K562 (cell line): ENCODE data around the gene B4GALNT4. TPM values are rescaled to one million over a fixed set of nuclear protein-coding genes. Genes with fewer than 3 reads are reported as not detected.

Experiments used
- CBX3 ChIP-seq, 2 experiments: IDR thresholded peaks; 1 replicate in 1 of 2; 2 replicates in 1 of 2; pipeline ENCODE4 v1.6.1; 2012; ENCODE audit warnings: inconsistent platforms in 2 of 2, low read length in 2 of 2, borderline replicate concordance in 1 of 2, control low read depth in 1 of 2
- CREBBP ChIP-seq: IDR thresholded peaks from one replicate; pipeline ENCODE4 v1.6.1; 2012; ENCODE audit warnings: low read depth, mild to moderate bottlenecking, control low read depth, inconsistent platforms, low read length
- CREM ChIP-seq: IDR thresholded peaks from 2 replicates; pipeline ENCODE4 v1.6.1; 2014; ENCODE audit warnings: antibody characterized with exemption, low read depth
- HMBOX1 ChIP-seq: sonication (generic); IDR thresholded peaks from 2 replicates; pipeline ENCODE4 v1.6.1; 2016
- KLF6 ChIP-seq: fragments of 250-450 bp; sonication (Bioruptor Pico); IDR thresholded peaks from 2 replicates; pipeline ENCODE4 v1.4.0; 2020; ENCODE audit warnings: mild to moderate bottlenecking, moderate library complexity, borderline replicate concordance
- PHF8 ChIP-seq: fragments of 200-600 bp; sonication (generic); IDR thresholded peaks from 2 replicates; pipeline ENCODE4 v1.6.1; 2012; ENCODE audit warnings: mixed run types, mild to moderate bottlenecking, inconsistent platforms, low read length, moderate library complexity, borderline replicate concordance
- POLR2AphosphoS5 ChIP-seq: IDR thresholded peaks from 2 replicates; pipeline ENCODE4 v1.6.1; 2011; ENCODE audit warnings: mild to moderate bottlenecking, low read depth, low read length, moderate library complexity; ENCODE audit not compliant: control insufficient read depth, insufficient read depth
- PRDM10 ChIP-seq: fragments of 450-650 bp; IDR thresholded peaks from 2 replicates; pipeline ENCODE4 v1.6.1; 2018; ENCODE audit not compliant: partially characterized antibody
- RAD51 ChIP-seq: fragments of 450-650 bp; IDR thresholded peaks from 2 replicates; pipeline ENCODE4 v1.7.1; 2016; ENCODE audit warnings: low read depth, mild to moderate bottlenecking, borderline replicate concordance
- SMAD3 ChIP-seq: fragments of 450-650 bp; formaldehyde crosslinking; conservative IDR thresholded peaks from 2 replicates; pipeline ENCODE4 v1.4.0; 2020; ENCODE audit warnings: mild to moderate bottlenecking
- SMAD4 ChIP-seq: fragments of 250-450 bp; sonication (Bioruptor Pico); conservative IDR thresholded peaks from 2 replicates; pipeline ENCODE4 v1.8.0; 2021; ENCODE audit warnings: inconsistent platforms, mild to moderate bottlenecking, moderate library complexity
- TBP ChIP-seq: optimal IDR thresholded peaks from 2 replicates; pipeline ENCODE3; 2011; ENCODE audit warnings: low read depth, low read length, improper control_type of control experiment
- ZBTB33 ChIP-seq: sonication (generic); formaldehyde crosslinking; IDR thresholded peaks from 2 replicates; pipeline ENCODE4 v1.8.1; 2023; ENCODE audit warnings: mild to moderate bottlenecking, missing genetic modification reagents
- ZBTB7A ChIP-seq: IDR thresholded peaks from 2 replicates; pipeline ENCODE4 v1.6.1; 2011; ENCODE audit warnings: low read depth, mild to moderate bottlenecking, low read length, moderate library complexity, borderline replicate concordance; ENCODE audit not compliant: control insufficient read depth
- ZNF146 ChIP-seq: IDR thresholded peaks from one replicate; pipeline ENCODE4 v1.6.1; 2018; ENCODE audit warnings: missing compliant biosample characterization; ENCODE audit not compliant: unreplicated experiment
- ZNF175 ChIP-seq: fragments of 200-800 bp; sonication (Bioruptor generic); IDR thresholded peaks from 2 replicates; pipeline ENCODE4 v1.6.1; 2016; ENCODE audit warnings: low read depth, mild to moderate bottlenecking, missing genetic modification characterization, missing compliant biosample characterization
- ZNF239 ChIP-seq: fragments of 250-450 bp; sonication (Bioruptor Pico); IDR thresholded peaks from 2 replicates; pipeline ENCODE4 v1.4.0; 2020; ENCODE audit warnings: mild to moderate bottlenecking
- ZNF395 ChIP-seq: fragments of 200-800 bp; sonication (Bioruptor generic); IDR thresholded peaks from 2 replicates; pipeline ENCODE4 v1.6.1; 2017; ENCODE audit warnings: missing genetic modification characterization, missing compliant biosample characterization
- polyA plus RNA-seq, 8 experiments: library from polyadenylated mRNA; depleted of rRNA in 4 of 8; stranded (reverse) in 5 of 8; unstranded in 3 of 8; fragments of >200 nt; fragmentation: Nextera tagmentation in 2 of 8; fragmentation: Illumina TruSeq in 1 of 8; extraction: Ambion mirVana in 2 of 8; extraction: Trizol in 1 of 8; gene quantifications; 2 replicates each; pipeline versions ENCODE4 v1.2.1 to v1.2.3, GENCODE V29; 2011 to 2014; ENCODE audit warnings: inconsistent platforms in 1 of 8, missing spikeins in 1 of 8
- total RNA-seq, 7 experiments: library from RNA; depleted of rRNA in 6 of 7; stranded (reverse); fragments of >200 nt in 6 of 7; fragmentation: Illumina TruSeq in 2 of 7; extraction: Trizol in 2 of 7; gene quantifications; 2 replicates each; pipeline versions ENCODE4 v1.2.1 to v1.2.3, GENCODE V29; 2011 to 2021; ENCODE audit warnings: low replicate concordance in 1 of 7

The B4GALNT4 gene
- total and polyA plus RNA-seq, 9 of the 15 experiments (the other 6 are each of a cell fraction or from before 2014, with no cell fraction given) = 0.20 to 37.1 (median 10.8) TPM; not detected in 1

GRCh38 chr11:350723-351255 is 18.5 kb upstream of the B4GALNT4 start (continued):
- TF ChIP-seq CBX3 (IDR thresholded peaks at IDR 0.05; ENCODE audit: borderline replicate concordance in 1 of 2, low read length in 2 of 2) (peak in 1 of 2 experiments; percentile 25; a peak in 1 of 3 replicates), ZNF239 (peak; percentile 51), PRDM10 (peak; percentile 63), TBP (peak; percentile 38), SMAD3 (CRISPR knock-in tag) (peak; percentile 74; the same call in 1 of the 2 replicates), PHF8 (peak; percentile 16; the same call in 1 of the 2 replicates), RAD51 (peak; percentile 48), CREM (0 out of 2 replicates have a peak, but pooled peaks have one; percentile 9), CREBBP (no peak), ZNF146 (CRISPR knock-in tag) (no peak), HMBOX1 (peak; percentile 98), SMAD4 (CRISPR knock-in tag) (peak; percentile 68; the same call in 1 of the 2 replicates), ZNF395 (peak; percentile 91), ZBTB7A (peak; percentile 68; the same call in 1 of the 2 replicates), ZNF175 (CRISPR knock-in tag) (peak; percentile 35; the same call in 1 of the 2 replicates), KLF6 (CRISPR knock-in tag) (peak; percentile 47; the same call in 1 of the 2 replicates), ZBTB33 (CRISPR knock-in tag) (peak; percentile 70; the same call in 1 of the 2 replicates), POLR2AphosphoS5 (0 out of 2 replicates have a peak, but pooled peaks have one; percentile 24)
